Stimulated activated effector memory CD8-positive, alpha-beta T cell treated with anti-CD3 and anti-CD28 coated beads, Interleukin-12 subunit alpha, Interleukin-12 subunit beta, amount 100 ng/mL, for 72 hours (primary cell): ENCODE measurements around the gene NKX2-1.
"Not testable (repeated sequence)": the region's sequence is repeated elsewhere in the genome, so short reads cannot be mapped to it uniquely, and the experiment has no call there.

ENCODE experiments used
- ATAC-seq: fragments of 150-1000 bp; cut with Tn5 transposase; 2 replicates; pipeline ENCODE4 v1.10.0; 2021
- DNase-seq, 2 donors: peaks; one replicate each; pipeline ENCODE4 v3.0.0; 2021 to 2022; ENCODE audit warnings: low spot score in 2 of 2
- H3K27ac Mint-ChIP-seq: one replicate; pipeline ENCODE4 v1.8.0; 2022; ENCODE audit warnings: mild to moderate bottlenecking, mixed read lengths
- H3K36me3 Mint-ChIP-seq: one replicate; pipeline ENCODE4 v1.8.0; 2022; ENCODE audit warnings: mild to moderate bottlenecking, mixed read lengths
- H3K4me1 Mint-ChIP-seq: one replicate; pipeline ENCODE4 v1.8.0; 2022; ENCODE audit warnings: mixed read lengths
- H3K4me3 Mint-ChIP-seq: one replicate; pipeline ENCODE4 v1.8.0; 2022; ENCODE audit warnings: mild to moderate bottlenecking, mixed read lengths
- H3K9me3 Mint-ChIP-seq: one replicate; pipeline ENCODE4 v1.8.0; 2022; ENCODE audit warnings: mixed read lengths

Gene NKX2-1

DNA sequence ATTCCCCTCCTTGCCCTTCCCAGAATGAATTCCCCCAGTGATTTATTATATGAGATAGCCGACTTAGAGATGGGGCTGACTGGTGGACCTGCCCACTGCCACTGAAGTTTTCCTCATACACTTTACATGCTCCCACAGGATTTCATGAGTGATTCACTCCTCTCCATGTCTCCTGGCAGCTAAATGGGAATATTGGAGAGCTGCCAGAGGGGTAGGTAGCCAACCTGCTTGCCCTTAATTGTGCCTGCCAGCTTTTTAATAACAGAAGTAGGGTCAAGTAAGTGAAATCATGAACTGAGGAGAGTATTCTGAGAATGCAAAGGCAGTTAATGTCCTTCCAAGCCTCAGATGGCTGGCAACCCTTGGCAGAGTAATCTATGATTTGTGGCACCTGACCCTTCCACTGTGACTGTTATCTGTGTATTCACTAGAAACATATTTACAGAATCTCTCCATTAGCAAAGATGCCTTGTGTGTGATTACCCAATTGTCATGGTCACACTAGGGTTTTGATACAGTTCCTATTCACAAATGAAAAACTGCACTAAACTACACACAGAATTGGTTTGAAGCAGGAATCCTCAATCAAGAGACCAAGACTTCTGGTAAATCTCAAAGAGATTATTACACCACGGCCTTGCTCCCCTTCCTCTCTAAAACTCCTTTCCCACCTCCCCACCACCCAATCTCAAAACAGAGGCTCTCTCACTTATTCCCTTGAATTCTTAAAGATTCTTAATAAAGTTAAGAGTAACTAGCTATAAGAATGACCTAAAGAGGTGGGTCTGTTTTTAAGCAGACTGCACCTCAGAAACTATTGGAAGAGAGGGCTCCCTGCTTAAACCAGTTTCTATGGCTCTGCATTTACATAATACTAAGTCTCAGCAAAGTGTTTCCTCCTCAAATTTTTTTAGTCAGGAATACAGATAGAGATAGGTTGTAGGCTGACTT lies 17.2 kb downstream of the NKX2-1 start:
- peaks cover 3% of the 10 kb centered on the region for H3K9me3 Mint-ChIP-seq
- DNase-seq (no peak), ATAC-seq (no peak)
- no peak overlapping the region for H3K4me3 Mint-ChIP-seq
- H3K36me3 Mint-ChIP-seq: no peaks in the 10 kb centered on the region
- H3K4me1 Mint-ChIP-seq: peaks cover 5% of the 10 kb centered on the region
- no peak overlapping the region for H3K27ac Mint-ChIP-seq

- Mint-ChIP-seq H3K4me3 (no peak overlapping the region), H3K27ac (no peak overlapping the region), H3K4me1 (peaks cover 5% of the 10 kb centered on the region), H3K9me3 (peaks cover 3% of the 10 kb centered on the region), H3K36me3 (no peaks in the 10 kb centered on the region)
- ATAC-seq: no peak
- DNase-seq: no peak
Measured at GRCh38 chr14:36498938-36499337, 21.1 kb downstream of the NKX2-1 start.

GRCh38 chr14:36496346-36496745 lies 23.7 kb downstream of the NKX2-1 start:
- H3K4me1 Mint-ChIP-seq: no peaks in the 10 kb centered on the region
- DNase-seq (no peak), ATAC-seq (no peak)
- H3K36me3 Mint-ChIP-seq: no peaks in the 10 kb centered on the region
- H3K9me3 Mint-ChIP-seq: peaks cover 3% of the 10 kb centered on the region
- no peak overlapping the region for H3K27ac Mint-ChIP-seq
- no peak overlapping the region for H3K4me3 Mint-ChIP-seq

GRCh38 chr14:36495666-36496065 lies 24.4 kb downstream of the NKX2-1 start:
- Mint-ChIP-seq H3K27ac (no peak overlapping the region), H3K4me3 (no peak overlapping the region), H3K9me3 (peaks cover 3% of the 10 kb centered on the region), H3K36me3 (no peaks in the 10 kb centered on the region), H3K4me1 (no peaks in the 10 kb centered on the region)
- DNase-seq: no peak
- ATAC-seq: no peak

DNA sequence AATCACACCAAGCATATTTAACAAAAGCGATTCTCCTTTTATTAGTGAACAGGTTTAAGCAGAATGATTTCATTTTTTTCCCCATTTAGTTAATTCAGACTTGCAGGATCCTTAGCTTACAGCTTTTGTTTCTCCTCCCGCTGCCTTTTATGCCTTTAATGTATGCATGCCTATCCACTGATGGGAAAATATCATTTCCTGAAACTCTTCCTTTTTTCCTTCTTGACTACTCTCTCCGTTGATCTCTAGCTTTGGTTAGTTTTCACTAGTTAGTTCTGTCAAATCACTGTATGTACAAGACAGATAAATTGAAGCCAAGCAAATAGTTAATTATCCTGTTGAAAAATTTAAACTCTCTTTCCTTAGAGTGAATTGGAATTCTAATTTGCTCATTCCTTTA lies 26.3 kb downstream of the NKX2-1 start:
- ATAC-seq (no peak), DNase-seq (no peak)
- Mint-ChIP-seq H3K36me3 (no peaks in the 10 kb centered on the region), H3K9me3 (no peaks in the 10 kb centered on the region), H3K4me3 (no peak overlapping the region), H3K27ac (no peak overlapping the region), H3K4me1 (no peaks in the 10 kb centered on the region)

GRCh38 chr14:36485773-36486172 lies 34.3 kb downstream of the NKX2-1 start:
- H3K9me3 Mint-ChIP-seq: no peaks in the 10 kb centered on the region
- no peak overlapping the region for H3K27ac Mint-ChIP-seq
- no peak for ATAC-seq
- no peaks in the 10 kb centered on the region for H3K36me3 Mint-ChIP-seq
- no peak overlapping the region for H3K4me3 Mint-ChIP-seq
- H3K4me1 Mint-ChIP-seq: no peaks in the 10 kb centered on the region
- DNase-seq: no peak

- H3K4me3 Mint-ChIP-seq: no peak overlapping the region
- peak; percentile 29 for ATAC-seq
Measured at GRCh38 chr14:36479344-36479743, 40.7 kb downstream of the NKX2-1 start.

GRCh38 chr14:36478782-36479181 lies 41.2 kb downstream of the NKX2-1 start:
- peak; percentile 68 for ATAC-seq
- Mint-ChIP-seq H3K27ac (no peak overlapping the region), H3K36me3 (no peaks in the 10 kb centered on the region), H3K9me3 (no peaks in the 10 kb centered on the region), H3K4me1 (no peaks in the 10 kb centered on the region), H3K4me3 (no peak overlapping the region)
- no peak for DNase-seq

More at GRCh38 chr14:36479344-36479743, 40.7 kb downstream of the NKX2-1 start:
- no peak for DNase-seq
- H3K27ac Mint-ChIP-seq: no peak overlapping the region
- H3K36me3 Mint-ChIP-seq: no peaks in the 10 kb centered on the region
- H3K9me3 Mint-ChIP-seq: no peaks in the 10 kb centered on the region
- no peaks in the 10 kb centered on the region for H3K4me1 Mint-ChIP-seq

- DNase-seq (no peak), ATAC-seq (peak; percentile 38)
- Mint-ChIP-seq H3K4me3 (no peak overlapping the region), H3K36me3 (no peaks in the 10 kb centered on the region), H3K9me3 (peaks cover 1% of the 10 kb centered on the region), H3K4me1 (no peaks in the 10 kb centered on the region), H3K27ac (no peak overlapping the region)
Measured at GRCh38 chr14:36477266-36477665, 42.8 kb downstream of the NKX2-1 start.

- H3K4me1 Mint-ChIP-seq, ATAC-seq, H3K4me3 Mint-ChIP-seq, DNase-seq, H3K36me3 Mint-ChIP-seq, H3K9me3 Mint-ChIP-seq, H3K27ac Mint-ChIP-seq: not testable (repeated sequence)
Measured at GRCh38 chr14:36476061-36476460, 44.0 kb downstream of the NKX2-1 start.

DNA sequence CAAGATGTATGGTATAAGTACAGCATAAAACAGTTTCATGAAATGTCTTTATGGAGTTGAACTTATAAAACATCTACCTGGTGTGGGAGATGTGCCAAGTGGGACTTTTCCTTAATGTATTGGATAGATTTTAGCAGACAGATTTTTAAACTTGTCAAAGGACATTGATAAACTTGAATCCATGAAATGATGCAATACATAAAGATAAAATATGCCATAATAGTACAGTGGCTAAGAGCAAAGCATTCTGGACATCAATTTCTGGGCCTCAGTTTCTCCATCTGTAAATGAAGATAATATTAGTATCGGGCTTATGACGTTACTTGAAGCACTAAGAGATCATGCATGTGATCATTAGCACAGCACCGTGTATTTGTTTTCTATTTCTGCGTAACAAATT lies 45.4 kb downstream of the NKX2-1 start:
- H3K9me3 Mint-ChIP-seq: peaks cover 2% of the 10 kb centered on the region
- no peaks in the 10 kb centered on the region for H3K4me1 Mint-ChIP-seq
- DNase-seq (no peak), ATAC-seq (no peak)
- no peak overlapping the region for H3K4me3 Mint-ChIP-seq
- no peak overlapping the region for H3K27ac Mint-ChIP-seq
- no peaks in the 10 kb centered on the region for H3K36me3 Mint-ChIP-seq

- DNase-seq: no peak
- ATAC-seq: no peak
- no peak overlapping the region for H3K4me3 Mint-ChIP-seq
- no peaks in the 10 kb centered on the region for H3K4me1 Mint-ChIP-seq
- no peaks in the 10 kb centered on the region for H3K36me3 Mint-ChIP-seq
- peaks cover 2% of the 10 kb centered on the region for H3K9me3 Mint-ChIP-seq
- no peak overlapping the region for H3K27ac Mint-ChIP-seq
Measured at GRCh38 chr14:36471431-36471830, 48.6 kb downstream of the NKX2-1 start.

DNA sequence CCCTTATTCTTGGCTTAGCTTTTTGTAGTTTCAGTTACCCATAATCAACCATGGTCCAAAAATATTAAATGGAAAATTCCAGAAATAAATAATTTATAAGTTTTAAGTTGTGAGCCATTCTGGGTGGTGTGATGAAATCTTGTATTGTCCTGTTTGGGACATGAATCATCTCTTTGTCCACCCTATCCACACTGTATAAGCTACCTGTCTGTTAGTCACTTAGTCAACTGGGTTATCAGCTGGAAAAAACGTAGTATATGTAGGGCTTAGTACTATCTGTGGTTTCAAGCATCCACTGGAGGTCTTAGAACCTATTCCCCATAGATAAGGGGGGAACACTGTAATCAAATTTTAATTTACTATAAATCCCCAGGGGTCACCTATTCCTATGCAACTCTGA lies 52.7 kb downstream of the NKX2-1 start:
- H3K27ac Mint-ChIP-seq: no peak overlapping the region
- H3K4me3 Mint-ChIP-seq: no peak overlapping the region
- H3K9me3 Mint-ChIP-seq: peaks cover 2% of the 10 kb centered on the region
- H3K36me3 Mint-ChIP-seq: no peaks in the 10 kb centered on the region
- H3K4me1 Mint-ChIP-seq: no peaks in the 10 kb centered on the region
- DNase-seq: no peak
- ATAC-seq: no peak
